Naive thymus-derived CD4-positive, alpha-beta T cell (primary cell): Measurements from ENCODE around the gene PRLH. TPM values are rescaled to one million over a fixed set of nuclear protein-coding genes. Genes with fewer than 3 reads are reported as not detected.

ENCODE experiments used
- ATAC-seq: fragments of 150-1000 bp; cut with Tn5 transposase; 2 replicates; pipeline ENCODE4 v1.10.0; 2021; ENCODE audit warnings: mild to moderate bottlenecking, moderate library complexity
- CTCF ChIA-PET: fragments of 350-600 bp; sonication (Branson Sonifier 250); formaldehyde crosslinking; loops from one replicate; lab custom pipeline; 2021; ENCODE audit warnings: antibody characterized with exemption; lab: Charles Lee
- POLR2A ChIA-PET: fragments of 350-600 bp; sonication (Branson Sonifier 250); formaldehyde crosslinking; loops from one replicate; lab custom pipeline; 2021; ENCODE audit warnings: antibody characterized with exemption, inconsistent platforms; lab: Charles Lee
- DNase-seq, 9 donors: peaks; one replicate each; pipeline versions ENCODE4 v3.0.0 to v3.0.0-alpha.2; 2020 to 2022; ENCODE audit warnings: mixed read lengths in 1 of 9
- H3K27ac ChIP-seq: one replicate; pipeline ENCODE4 v1.7.0; 2013; ENCODE audit warnings: mild to moderate bottlenecking, low read depth, low read length, moderate library complexity
- H3K27me3 ChIP-seq, 2 donors: one replicate each; pipeline ENCODE4 v1.7.0; 2013; ENCODE audit warnings: low read length in 2 of 2, mild to moderate bottlenecking in 2 of 2, moderate library complexity in 2 of 2; ENCODE audit not compliant: control insufficient read depth in 2 of 2, insufficient read depth in 2 of 2
- H3K36me3 ChIP-seq, 3 experiments: 1 replicate in 2 of 3; 2 replicates in 1 of 3; pipeline ENCODE4 v1.7.0; 2013; ENCODE audit warnings: low read length in 3 of 3, mild to moderate bottlenecking in 3 of 3, moderate library complexity in 1 of 3; ENCODE audit not compliant: insufficient read depth in 3 of 3, control insufficient read depth in 2 of 3
- H3K4me1 ChIP-seq, 2 donors: one replicate each; pipeline ENCODE4 v1.7.0; 2013; ENCODE audit warnings: low read length in 2 of 2, mild to moderate bottlenecking in 2 of 2, moderate library complexity in 1 of 2; ENCODE audit not compliant: control insufficient read depth in 2 of 2, insufficient read depth in 2 of 2
- H3K4me3 ChIP-seq: 2 replicates; pipeline ENCODE4 v1.7.0; 2013; ENCODE audit warnings: mild to moderate bottlenecking, low read length
- H3K9me3 ChIP-seq, 3 experiments: 1 replicate in 2 of 3; 2 replicates in 1 of 3; pipeline ENCODE4 v1.7.0; 2013; ENCODE audit warnings: low read length in 3 of 3; ENCODE audit not compliant: control insufficient read depth in 2 of 3
- H3K27ac Mint-ChIP-seq, 9 donors: one replicate each; pipeline ENCODE4 v1.8.0; 2020 to 2022; ENCODE audit warnings: mixed read lengths in 9 of 9, mild to moderate bottlenecking in 8 of 9, moderate library complexity in 5 of 9, inconsistent platforms in 2 of 9
- H3K27me3 Mint-ChIP-seq, 5 donors: one replicate each; pipeline ENCODE4 v1.8.0; 2021 to 2022; ENCODE audit warnings: mixed read lengths in 5 of 5, mild to moderate bottlenecking in 1 of 5
- H3K36me3 Mint-ChIP-seq, 5 donors: one replicate each; pipeline ENCODE4 v1.8.0; 2020 to 2022; ENCODE audit warnings: mixed read lengths in 5 of 5, mild to moderate bottlenecking in 3 of 5, inconsistent platforms in 1 of 5
- H3K4me1 Mint-ChIP-seq, 7 donors: one replicate each; pipeline ENCODE4 v1.8.0; 2020 to 2022; ENCODE audit warnings: mixed read lengths in 7 of 7, mild to moderate bottlenecking in 3 of 7, inconsistent platforms in 1 of 7
- H3K4me3 Mint-ChIP-seq, 10 donors: one replicate each; pipeline ENCODE4 v1.8.0; 2020 to 2022; ENCODE audit warnings: mild to moderate bottlenecking in 10 of 10, mixed read lengths in 10 of 10, moderate library complexity in 6 of 10, inconsistent platforms in 2 of 10
- H3K9me3 Mint-ChIP-seq, 11 donors: one replicate each; pipeline ENCODE4 v1.8.0; 2020 to 2022; ENCODE audit warnings: mixed read lengths in 11 of 11, mild to moderate bottlenecking in 4 of 11, inconsistent platforms in 1 of 11, moderate library complexity in 1 of 11
- intact Hi-C, 2 donors: fragments of 100-400 bp; cut with micrococcal nuclease; formaldehyde crosslinking; loops; one replicate each; pipeline ENCODE4 v1.15.1; 2023
- polyA plus RNA-seq, 2 donors: library from polyadenylated mRNA; unstranded; fragments of 300-500 nt; fragmentation: Illumina TruSeq; gene quantifications; one replicate each; pipeline ENCODE4 v1.2.3, GENCODE V29; 2021
- total RNA-seq, 6 experiments: library from RNA in 5 of 6; stranded (reverse) in 5 of 6; gene quantifications; 1 replicate in 5 of 6; 2 replicates in 1 of 6; pipeline ENCODE4 v1.2.3 and lab custom pipeline; 2021 to 2026

The PRLH gene
- total and polyA plus RNA-seq, 7 experiments from 2014 or later = not detected

DNA sequence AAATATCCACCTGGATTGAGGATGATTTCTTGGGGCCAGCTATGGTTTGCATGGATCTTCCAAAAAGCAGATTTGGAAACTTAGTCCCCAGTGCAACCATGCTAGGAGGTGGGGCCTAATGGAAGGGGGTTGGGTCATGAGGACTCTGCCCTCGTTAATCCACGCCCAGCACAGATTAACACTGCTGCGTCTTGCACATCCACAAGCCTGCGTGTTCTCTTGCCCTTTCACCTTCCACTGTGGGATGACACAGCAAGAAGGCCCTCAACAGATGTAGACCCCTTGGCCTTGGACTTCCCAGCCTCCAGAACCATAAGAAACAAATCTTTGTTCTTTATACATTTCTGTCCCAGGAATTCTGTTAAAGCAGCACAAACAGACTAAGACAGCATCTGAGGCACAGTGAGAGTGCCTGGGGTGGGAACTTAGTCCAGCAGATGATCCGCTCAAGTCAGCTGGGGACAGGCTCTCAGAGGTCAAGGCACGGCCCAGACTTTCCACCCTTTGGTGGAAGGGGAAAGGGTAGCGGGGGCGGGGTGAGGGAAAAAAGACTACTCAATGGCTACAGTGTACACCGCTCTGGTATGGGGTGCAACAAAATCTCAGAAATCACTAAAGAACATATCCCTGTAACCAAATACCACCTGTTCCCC is 21.8 kb downstream of the PRLH start:
- peak overlapping the region in 1 of 9 donors; percentile 65 for H3K27ac Mint-ChIP-seq
- Histone ChIP-seq H3K4me3 (no peak overlapping the region), H3K27ac (no peak overlapping the region), H3K9me3 (no peaks in the 10 kb centered on the region), H3K4me1 (peaks cover 0 to 11% of the 10 kb centered on the region in 2 donors), H3K27me3 (no peaks in the 10 kb centered on the region), H3K36me3 (no peaks in the 10 kb centered on the region)
- no peaks in the 10 kb centered on the region for H3K9me3 Mint-ChIP-seq
- H3K27me3 Mint-ChIP-seq = peaks cover 0 to 13% (median 0%) of the 10 kb centered on the region in 5 donors
- H3K4me1 Mint-ChIP-seq = peaks cover 9 to 17% (median 14%) of the 10 kb centered on the region in 7 donors
- ChIA-PET CTCF (no interaction called here), POLR2A (no interaction called here)
- ATAC-seq (no peak), DNase-seq (no peak)
- H3K4me3 Mint-ChIP-seq = no peak overlapping the region
- intact Hi-C loops = no loop called here
- no peaks in the 10 kb centered on the region for H3K36me3 Mint-ChIP-seq

DNA sequence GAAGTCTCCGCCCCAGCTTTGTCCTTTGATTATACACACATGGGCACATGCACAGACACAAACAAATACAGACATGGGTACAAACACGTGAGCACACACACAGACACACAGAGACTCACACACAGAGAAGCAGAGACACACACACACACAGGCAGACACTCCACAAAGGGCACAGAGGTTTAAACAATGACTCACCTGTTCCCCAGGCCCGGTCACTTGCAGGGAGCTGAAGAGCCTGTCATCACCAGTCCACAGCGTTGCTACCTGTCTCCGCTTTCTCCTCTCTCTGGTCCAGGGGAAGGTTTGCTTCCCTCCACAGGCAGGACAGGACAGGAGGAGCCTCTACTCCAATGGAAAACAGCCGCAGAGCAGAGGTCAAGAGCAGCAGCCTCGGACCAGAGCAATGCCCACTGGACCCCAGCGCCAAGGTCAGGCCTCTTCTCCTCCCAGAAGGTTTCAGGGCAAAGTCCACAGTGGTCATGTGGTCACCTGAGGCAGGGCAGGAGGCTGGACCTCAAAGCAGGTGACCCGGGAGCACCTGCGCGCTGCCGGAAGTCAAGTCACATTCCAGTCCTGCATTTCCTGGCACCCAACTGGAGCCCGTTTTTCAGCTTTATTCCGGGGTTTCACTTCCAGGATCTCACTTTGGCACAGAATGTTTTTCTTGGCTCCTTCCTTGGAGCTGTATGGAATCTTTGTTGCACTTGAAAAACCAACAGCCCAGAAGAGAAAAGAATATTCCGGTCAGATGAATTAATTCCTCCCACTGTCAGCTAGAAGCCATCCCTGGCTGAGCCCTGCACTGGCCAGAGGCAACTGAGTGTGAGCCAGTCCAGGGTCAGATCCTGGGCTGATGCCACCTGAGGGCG is 24.1 kb downstream of the PRLH start, which contains the start of gene RAB17:
TSS of gene RAB17 (minus strand) at position 463 of the 869 bp plus-strand sequence. CDS start 4,580 bp downstream, outside the sequence.
- ATAC-seq = no peak
- Histone ChIP-seq H3K27me3 (no peaks in the 10 kb centered on the region), H3K36me3 (no peaks in the 10 kb centered on the region), H3K4me3 (no peak within 1 kb of the TSS), H3K4me1 (peaks cover 0 to 11% of the 10 kb centered on the region in 2 donors), H3K27ac (no peak within 1 kb of the TSS), H3K9me3 (no peaks in the 10 kb centered on the region)
- ChIA-PET CTCF (interaction anchor here (1.7 kb wide), 1 partner anchor 18 kb away, joined by 5 read pairs; no protein-coding TSS in a partner anchor), POLR2A (no interaction called here)
- Mint-ChIP-seq H3K4me1 (peaks cover 9 to 17% (median 14%) of the 10 kb centered on the region in 7 donors), H3K27me3 (peaks cover 0 to 13% (median 0%) of the 10 kb centered on the region in 5 donors), H3K36me3 (no peaks in the 10 kb centered on the region), H3K27ac (peak within 1 kb of the TSS in 5 of 9 donors; percentile 17 to 81 (median 47)), H3K4me3 (peak within 1 kb of the TSS in 8 of 10 donors; percentile 19 to 62 (median 44)), H3K9me3 (no peaks in the 10 kb centered on the region)
- intact Hi-C loops = no loop called here
- DNase-seq = no peak

DNA sequence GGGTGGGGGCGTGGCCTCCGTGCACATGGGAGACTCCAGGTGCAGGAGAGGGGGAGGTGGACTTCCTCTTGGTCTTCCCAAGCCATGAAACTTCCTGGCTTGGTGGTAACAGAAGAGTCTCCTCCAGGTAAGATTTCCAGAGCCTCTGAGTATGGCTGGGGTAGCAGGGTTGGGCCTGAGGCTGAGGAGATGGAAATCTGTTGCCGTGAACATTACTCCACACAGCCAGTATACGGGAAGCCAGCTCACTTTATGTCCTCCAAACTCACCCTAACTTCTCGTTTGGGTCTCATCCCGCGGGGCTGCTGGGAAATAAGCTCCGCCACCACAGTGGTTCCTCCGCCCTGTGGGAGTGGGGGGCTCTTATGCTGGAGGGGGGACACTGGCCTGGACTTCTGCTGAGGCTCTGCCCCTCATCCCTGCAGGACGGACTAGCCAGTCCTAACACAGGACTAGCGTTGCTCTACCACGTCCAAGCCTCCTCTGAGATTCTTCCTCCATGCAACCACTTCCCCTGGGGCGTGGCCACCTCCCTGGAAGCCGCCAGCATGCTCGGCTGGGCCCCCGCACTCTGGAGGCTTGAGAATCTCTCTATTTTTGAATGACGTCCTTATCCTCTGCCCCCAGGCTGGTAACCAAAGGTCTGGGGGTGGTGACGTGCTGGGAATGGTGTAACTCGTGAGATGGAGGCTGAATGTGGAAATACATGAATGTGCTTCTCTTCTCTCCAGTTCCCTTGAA is 24.9 kb downstream of the PRLH start:
- CTCF ChIA-PET = interaction anchor here (1.2 to 1.7 kb wide), 2 partner anchors 13 to 19 kb away, joined by 4 to 5 read pairs; no protein-coding TSS in a partner anchor
- Mint-ChIP-seq H3K9me3 (no peaks in the 10 kb centered on the region), H3K4me3 (peak overlapping the region in 8 of 10 donors; percentile 19 to 62 (median 44)), H3K27me3 (peaks cover 0 to 13% (median 0%) of the 10 kb centered on the region in 5 donors), H3K27ac (peak overlapping the region in 6 of 9 donors; percentile 17 to 81 (median 38)), H3K36me3 (no peaks in the 10 kb centered on the region), H3K4me1 (peaks cover 10 to 17% (median 14%) of the 10 kb centered on the region in 7 donors)
- Histone ChIP-seq H3K9me3 (no peaks in the 10 kb centered on the region), H3K4me3 (no peak overlapping the region), H3K4me1 (peaks cover 0 to 11% of the 10 kb centered on the region in 2 donors), H3K36me3 (no peaks in the 10 kb centered on the region), H3K27me3 (no peaks in the 10 kb centered on the region), H3K27ac (no peak overlapping the region)
- ATAC-seq (peak; percentile 57), DNase-seq (peak in 1 of 9 donors; percentile 19)
- POLR2A ChIA-PET = interaction anchor here (0.7 kb wide), 1 partner anchor 36 kb away, joined by 3 read pairs; no protein-coding TSS in a partner anchor
- intact Hi-C loops = no loop called here

DNA sequence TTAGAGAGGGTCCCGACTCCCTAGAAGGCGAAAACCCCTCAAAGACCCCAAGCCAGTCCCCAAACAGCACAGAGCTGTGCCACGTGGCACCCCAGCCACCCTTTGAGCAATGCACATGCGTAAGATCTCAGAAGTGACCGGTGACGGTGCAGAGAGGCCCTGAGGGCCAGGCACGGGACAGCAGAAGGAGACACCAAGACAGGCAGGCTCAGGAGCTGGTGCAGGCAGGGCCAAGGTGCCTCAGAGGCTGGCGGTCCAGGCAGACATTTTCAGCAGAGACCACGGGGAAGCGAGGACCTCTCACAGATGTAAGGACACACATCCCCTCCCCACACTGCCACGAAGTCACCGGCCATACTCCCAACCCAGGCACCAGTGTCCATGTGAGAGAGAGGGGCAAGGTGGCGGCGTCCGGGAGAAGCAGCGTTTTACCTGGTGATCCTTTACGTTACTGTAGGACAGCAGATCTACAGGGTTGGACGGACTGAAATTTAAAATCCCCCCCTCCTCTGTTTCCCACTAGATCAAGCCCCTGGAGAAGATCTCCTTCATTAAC is 26.1 kb downstream of the PRLH start:
- no peak overlapping the region for H3K4me3 ChIP-seq
- Mint-ChIP-seq H3K27ac (peak overlapping the region in 1 of 9 donors; percentile 67), H3K4me1 (peaks cover 10 to 17% (median 15%) of the 10 kb centered on the region in 7 donors), H3K4me3 (no peak overlapping the region), H3K9me3 (no peaks in the 10 kb centered on the region), H3K27me3 (peaks cover 0 to 5% (median 0%) of the 10 kb centered on the region in 5 donors), H3K36me3 (no peaks in the 10 kb centered on the region)
- ChIA-PET CTCF (interaction anchor here (0.7 to 1.2 kb wide), 4 partner anchors 9 to 47 kb away, joined by 3 to 7 read pairs (median 4); no protein-coding TSS in a partner anchor), POLR2A (interaction anchor here (0.8 kb wide), 1 partner anchor 10 kb away, joined by 3 read pairs; no protein-coding TSS in a partner anchor)
- H3K9me3 ChIP-seq = no peaks in the 10 kb centered on the region
- no peaks in the 10 kb centered on the region for H3K27me3 ChIP-seq
- intact Hi-C loops = no loop called here
- H3K4me1 ChIP-seq = peaks cover 0 to 11% of the 10 kb centered on the region in 2 donors
- H3K27ac ChIP-seq = no peak overlapping the region
- DNase-seq = no peak
- H3K36me3 ChIP-seq = no peaks in the 10 kb centered on the region
- ATAC-seq = no peak

DNA sequence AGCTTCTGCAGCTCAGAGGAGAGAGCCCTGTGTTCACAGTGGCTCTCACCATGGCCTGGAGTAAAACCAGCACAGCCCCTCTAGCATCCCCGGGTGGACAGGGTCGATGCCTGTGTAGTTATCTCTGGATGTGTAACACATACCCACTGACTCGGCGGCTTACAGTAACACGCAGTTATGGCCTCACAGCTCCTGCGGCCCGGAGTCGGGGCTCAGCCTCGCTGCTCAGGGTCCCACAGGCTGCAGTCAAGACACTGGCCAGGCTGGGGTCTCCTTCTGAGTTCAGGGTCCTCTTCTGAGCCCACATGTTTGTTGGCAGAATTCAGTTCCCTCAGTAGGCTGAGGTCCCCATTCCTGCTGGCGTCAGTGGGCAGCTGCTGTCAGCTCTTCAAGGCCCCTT is 26.7 kb downstream of the PRLH start:
- Histone ChIP-seq H3K4me1 (peaks cover 0 to 11% of the 10 kb centered on the region in 2 donors), H3K9me3 (no peaks in the 10 kb centered on the region), H3K27ac (no peak overlapping the region), H3K4me3 (no peak overlapping the region), H3K36me3 (no peaks in the 10 kb centered on the region), H3K27me3 (no peaks in the 10 kb centered on the region)
- POLR2A ChIA-PET = interaction anchor here (0.8 kb wide), 1 partner anchor 9 kb away, joined by 3 read pairs; no protein-coding TSS in a partner anchor
- H3K9me3 Mint-ChIP-seq = peaks cover 0 to 1% (median 0%) of the 10 kb centered on the region in 11 donors
- ATAC-seq = no peak
- DNase-seq = no peak
- H3K36me3 Mint-ChIP-seq = no peaks in the 10 kb centered on the region
- peaks cover 0 to 3% (median 0%) of the 10 kb centered on the region in 5 donors for H3K27me3 Mint-ChIP-seq
- H3K27ac Mint-ChIP-seq = peak overlapping the region in 1 of 9 donors; percentile 67
- peaks cover 10 to 19% (median 17%) of the 10 kb centered on the region in 7 donors for H3K4me1 Mint-ChIP-seq
- H3K4me3 Mint-ChIP-seq = no peak overlapping the region
- CTCF ChIA-PET = no interaction called here
- intact Hi-C loops = no loop called here
